Glutamatergic neuron (in vitro differentiated cells): ENCODE measurements around the gene GCNT3. TPM values are rescaled to one million over a fixed set of nuclear protein-coding genes. Genes with fewer than 3 reads are reported as not detected.
"Not testable (repeated sequence)": the region's sequence is repeated elsewhere in the genome, so short reads cannot be mapped to it uniquely, and the experiment has no call there.

Source experiments
- DNase-seq: peaks from one replicate; pipeline ENCODE4 v3.0.0; 2022
- H3K27ac Mint-ChIP-seq: one replicate; pipeline ENCODE4 v1.8.0; 2020; ENCODE audit warnings: mild to moderate bottlenecking, mixed read lengths, inconsistent platforms; ENCODE audit not compliant: unreplicated experiment
- H3K27me3 Mint-ChIP-seq: one replicate; pipeline ENCODE4 v1.8.0; 2020; ENCODE audit warnings: mild to moderate bottlenecking, moderate library complexity, mixed read lengths, inconsistent platforms; ENCODE audit not compliant: unreplicated experiment
- H3K36me3 Mint-ChIP-seq: one replicate; pipeline ENCODE4 v1.8.0; 2020; ENCODE audit warnings: mild to moderate bottlenecking, mixed read lengths, inconsistent platforms; ENCODE audit not compliant: unreplicated experiment
- H3K4me1 Mint-ChIP-seq: one replicate; pipeline ENCODE4 v1.8.0; 2020; ENCODE audit warnings: mild to moderate bottlenecking, low read depth, mixed read lengths, inconsistent platforms; ENCODE audit not compliant: unreplicated experiment
- H3K4me3 Mint-ChIP-seq: one replicate; pipeline ENCODE4 v1.8.0; 2020; ENCODE audit warnings: mild to moderate bottlenecking, mixed read lengths, inconsistent platforms; ENCODE audit not compliant: unreplicated experiment
- H3K9me3 Mint-ChIP-seq: one replicate; pipeline ENCODE4 v1.8.0; 2020; ENCODE audit warnings: mild to moderate bottlenecking, moderate library complexity, mixed read lengths, inconsistent platforms; ENCODE audit not compliant: unreplicated experiment
- CTCF ChIP-seq: fragments of 200-600 bp; sonication (generic); IDR thresholded peaks from one replicate; pipeline ENCODE4 v1.5.0; 2021; ENCODE audit not compliant: partially characterized antibody, unreplicated experiment
- total RNA-seq: library from RNA; stranded (reverse); fragmentation: NEBNext Ultra II Directional; extraction: Animal tissue kit (Norgen Biotek cat#: 25700); gene quantifications from one replicate; pipeline ENCODE4 v1.2.1, GENCODE V29; 2021; ENCODE audit not compliant: unreplicated experiment

GCNT3 gene
- total RNA-seq, 1 donor from 2014 or later: not detected

- H3K27me3 Mint-ChIP-seq: no peaks in the 10 kb centered on the region
- no peaks in the 10 kb centered on the region for H3K9me3 Mint-ChIP-seq
- no peaks in the 10 kb centered on the region for H3K4me1 Mint-ChIP-seq
- no peak overlapping the region for H3K4me3 Mint-ChIP-seq
- H3K36me3 Mint-ChIP-seq: no peaks in the 10 kb centered on the region
- H3K27ac Mint-ChIP-seq: no peak overlapping the region
- no peak for TF ChIP-seq CTCF
- DNase-seq: no peak
Observed at GRCh38 chr15:59636184-59636583, 24.6 kb downstream of the GCNT3 start.

GRCh38 chr15:59637507-59637906 is 25.9 kb downstream of the GCNT3 start:
- H3K36me3 Mint-ChIP-seq, H3K4me1 Mint-ChIP-seq, H3K4me3 Mint-ChIP-seq, DNase-seq, H3K27ac Mint-ChIP-seq, H3K9me3 Mint-ChIP-seq, H3K27me3 Mint-ChIP-seq: not testable (repeated sequence)

GRCh38 chr15:59642351-59642750 is 30.8 kb downstream of the GCNT3 start:
- Mint-ChIP-seq H3K36me3 (no peaks in the 10 kb centered on the region), H3K4me1 (no peaks in the 10 kb centered on the region), H3K27me3 (no peaks in the 10 kb centered on the region), H3K9me3 (no peaks in the 10 kb centered on the region), H3K4me3 (no peak overlapping the region), H3K27ac (no peak overlapping the region)
- no peak for DNase-seq
- peak; percentile 45 for TF ChIP-seq CTCF

- no peak overlapping the region for H3K4me3 Mint-ChIP-seq
- no peaks in the 10 kb centered on the region for H3K36me3 Mint-ChIP-seq
- no peaks in the 10 kb centered on the region for H3K4me1 Mint-ChIP-seq
- H3K9me3 Mint-ChIP-seq: no peaks in the 10 kb centered on the region
- H3K27ac Mint-ChIP-seq: no peak overlapping the region
- no peak for DNase-seq
- TF ChIP-seq CTCF: no peak
- H3K27me3 Mint-ChIP-seq: no peaks in the 10 kb centered on the region
Observed at GRCh38 chr15:59644756-59645155, 33.2 kb downstream of the GCNT3 start.

GRCh38 chr15:59645812-59646211 is 34.2 kb downstream of the GCNT3 start:
- H3K4me3 Mint-ChIP-seq, H3K4me1 Mint-ChIP-seq, DNase-seq, H3K27ac Mint-ChIP-seq, H3K36me3 Mint-ChIP-seq, H3K27me3 Mint-ChIP-seq, H3K9me3 Mint-ChIP-seq: not testable (repeated sequence)

- Mint-ChIP-seq H3K9me3 (no peaks in the 10 kb centered on the region), H3K4me1 (no peaks in the 10 kb centered on the region), H3K27ac (no peak overlapping the region), H3K27me3 (no peaks in the 10 kb centered on the region), H3K4me3 (no peak overlapping the region), H3K36me3 (no peaks in the 10 kb centered on the region)
- no peak for DNase-seq
- no peak for TF ChIP-seq CTCF
Observed at GRCh38 chr15:59646277-59646676, 34.7 kb downstream of the GCNT3 start.
